NOMO-1 treated with dmso at 0.1 percent for 144 hours (cell line): ENCODE results near the gene ENTR1.

Experiments
- DNase-seq: peaks from one replicate; lab custom pipeline; 2025; ENCODE audit not compliant: unreplicated experiment; lab: John Stamatoyannopoulos, UW

The ENTR1 gene

DNA sequence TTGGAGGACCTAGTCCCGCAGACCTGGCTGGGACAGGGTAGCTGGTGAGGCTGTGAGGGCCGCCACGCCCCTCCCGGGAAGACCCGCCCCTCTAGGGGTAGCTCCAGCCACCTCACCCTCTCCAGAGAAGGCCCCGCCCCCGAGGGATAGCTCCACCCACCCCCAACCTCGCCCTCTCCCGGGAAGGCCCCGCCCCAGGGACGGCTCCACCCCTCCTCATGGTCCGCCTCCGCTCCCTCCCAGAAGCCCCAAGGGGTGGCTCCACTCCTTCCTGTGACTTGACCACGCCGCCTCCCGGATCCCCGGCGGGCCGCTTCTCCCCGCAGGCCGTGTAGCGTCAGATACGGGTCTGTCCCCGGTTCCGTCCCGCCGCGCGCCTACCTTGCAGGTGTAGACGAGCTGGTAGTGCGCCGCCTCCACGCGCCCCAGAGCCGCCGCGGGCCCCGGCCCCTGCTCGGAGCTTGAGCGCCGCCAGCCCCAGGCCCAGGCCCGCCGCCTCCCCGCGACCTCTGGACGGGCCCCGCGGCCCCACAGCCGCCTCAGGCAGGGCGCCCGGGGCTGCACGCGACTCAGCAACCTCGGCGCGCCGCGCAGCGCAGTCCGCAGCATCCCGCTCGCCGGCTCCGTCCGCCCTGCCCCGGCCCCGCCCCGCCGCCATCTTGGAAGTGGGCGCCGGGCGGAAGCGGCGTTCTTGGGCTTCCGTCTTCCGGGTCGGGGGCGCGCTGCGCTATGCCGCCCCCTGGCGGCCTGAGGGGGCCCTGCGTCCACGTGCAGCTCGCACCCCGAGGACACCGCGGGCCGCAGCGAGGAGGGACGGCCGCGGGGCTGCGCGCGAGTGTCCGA is 47.1 kb downstream of the ENTR1 start, which contains the start of gene DNLZ:
Gene DNLZ, minus strand, starts transcription at position 639 of the 843 bp plus-strand sequence. Its CDS starts 30 bp downstream, at position 609.
- DNase-seq: peak; percentile 90

- DNase-seq: no peak
Observed at GRCh38 chr9:136362450-136362784, 48.0 kb downstream of the ENTR1 start.

DNA sequence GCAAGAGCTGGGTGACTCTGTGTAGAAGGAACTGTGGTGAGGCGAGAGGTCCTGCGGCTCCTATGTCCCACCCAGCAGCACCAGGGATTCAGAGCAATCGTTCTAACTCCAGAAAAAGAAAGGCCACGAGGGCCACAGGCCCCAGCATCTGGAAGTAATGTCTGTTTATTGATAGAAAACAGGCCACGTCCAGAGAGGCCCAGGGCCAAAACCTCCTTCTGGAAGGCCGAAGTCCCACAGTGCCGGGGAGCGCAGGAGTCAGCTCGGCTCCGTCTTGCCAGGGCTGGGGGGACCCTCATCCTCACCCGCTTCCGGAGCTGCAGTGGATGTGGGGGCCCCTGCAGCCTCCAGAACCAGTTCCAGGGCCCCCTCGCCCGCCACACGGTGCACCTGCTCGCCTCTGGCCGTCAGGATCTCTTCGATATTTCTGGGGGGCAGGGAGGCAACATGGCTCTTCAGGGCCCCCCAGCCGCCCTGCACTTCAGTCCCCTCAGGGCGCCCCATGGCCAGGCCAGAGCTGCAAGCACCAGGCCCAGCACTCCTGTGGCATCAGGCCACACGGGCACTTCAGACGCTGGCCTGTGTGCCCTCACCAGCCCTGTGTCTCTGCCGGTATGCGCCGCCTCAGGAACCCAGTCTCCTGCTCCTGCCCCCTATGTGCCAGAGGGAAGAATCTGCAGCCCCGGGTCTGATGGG is 48.5 kb downstream of the ENTR1 start:
- no peak for DNase-seq

DNA sequence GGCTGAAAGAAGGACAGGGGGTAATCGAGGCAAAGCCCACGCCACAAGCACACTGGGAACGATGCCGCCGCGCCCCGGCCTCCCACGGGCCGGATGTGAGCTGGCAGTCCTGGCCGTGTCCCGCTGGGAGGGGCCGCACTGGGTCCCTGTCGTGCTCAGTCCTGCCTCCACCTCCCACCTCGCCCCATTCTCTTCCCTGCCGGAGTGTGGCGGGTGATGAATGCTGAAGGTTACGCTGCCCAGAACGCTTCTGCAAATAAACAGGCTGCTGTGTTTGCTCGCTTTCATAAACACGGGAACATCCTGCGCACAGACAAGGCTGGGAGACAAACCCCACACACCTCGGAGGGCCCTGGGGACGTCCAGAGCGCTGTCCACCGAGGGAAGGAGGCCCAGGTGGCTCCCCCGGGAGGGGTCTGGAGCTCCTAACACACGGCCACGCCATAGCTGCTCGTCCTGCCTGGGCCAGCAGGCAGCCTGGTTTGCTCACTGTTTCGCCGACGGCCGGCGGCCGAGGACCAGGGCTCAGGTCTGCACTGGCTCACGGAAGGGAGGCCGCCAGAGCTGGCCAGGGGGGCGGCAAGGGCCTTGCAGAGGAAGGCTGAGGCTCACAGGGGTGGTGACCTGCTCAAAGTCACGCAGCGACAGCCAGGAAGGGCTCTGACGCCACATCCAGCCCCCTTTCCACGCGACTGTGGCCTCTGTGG is 49.2 kb downstream of the ENTR1 start:
- no peak for DNase-seq

DNA sequence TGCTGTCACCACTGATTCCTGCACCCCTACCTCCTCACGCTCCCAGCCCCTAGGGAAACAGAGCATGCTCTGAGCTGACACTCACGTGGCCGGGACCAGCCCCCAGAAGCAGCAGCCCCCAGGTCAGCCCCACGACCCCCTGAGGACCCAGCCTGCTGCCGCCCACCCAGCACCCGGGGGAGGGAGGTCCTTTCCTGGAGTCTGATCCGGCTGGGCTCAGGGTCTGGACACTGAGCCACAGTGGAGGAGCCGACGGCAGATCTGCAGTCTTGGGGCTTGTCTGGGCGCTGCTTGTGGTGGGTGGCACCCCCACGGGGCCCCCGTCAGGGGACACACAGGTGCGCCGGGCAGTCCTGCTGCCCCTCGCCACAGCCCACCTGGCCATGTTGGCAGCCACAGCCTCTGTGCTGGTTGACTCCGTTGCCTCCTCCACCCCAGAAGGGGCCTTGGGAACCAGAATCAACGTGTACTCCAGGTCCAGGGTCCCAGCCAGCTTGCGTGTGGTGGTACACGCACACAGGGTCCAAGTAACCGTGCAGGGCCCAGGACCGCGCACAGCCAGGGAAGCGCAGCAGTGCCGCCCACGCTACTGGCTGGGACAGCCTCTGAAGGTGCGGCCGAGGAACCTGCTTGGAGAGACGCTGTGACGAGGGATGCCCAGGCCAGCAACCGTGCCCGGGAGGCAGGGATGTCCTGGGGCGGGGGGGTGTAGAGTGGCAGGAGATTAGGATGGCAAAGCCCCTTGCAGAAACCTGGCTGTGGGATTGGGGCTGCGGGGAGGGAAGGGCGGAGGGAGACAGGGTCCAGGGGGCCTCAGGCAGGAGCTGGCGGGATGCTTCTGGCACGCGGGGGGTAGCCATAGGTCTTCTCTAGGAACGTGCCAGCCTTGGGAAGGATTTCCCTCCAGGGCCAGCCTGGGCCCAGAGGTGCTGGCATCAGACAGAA is 50.4 kb downstream of the ENTR1 start:
- DNase-seq: no peak

- DNase-seq: no peak
Observed at GRCh38 chr9:136358888-136359287, 51.5 kb downstream of the ENTR1 start.

- no peak for DNase-seq
Observed at GRCh38 chr9:136358016-136358415, 52.4 kb downstream of the ENTR1 start.

DNA sequence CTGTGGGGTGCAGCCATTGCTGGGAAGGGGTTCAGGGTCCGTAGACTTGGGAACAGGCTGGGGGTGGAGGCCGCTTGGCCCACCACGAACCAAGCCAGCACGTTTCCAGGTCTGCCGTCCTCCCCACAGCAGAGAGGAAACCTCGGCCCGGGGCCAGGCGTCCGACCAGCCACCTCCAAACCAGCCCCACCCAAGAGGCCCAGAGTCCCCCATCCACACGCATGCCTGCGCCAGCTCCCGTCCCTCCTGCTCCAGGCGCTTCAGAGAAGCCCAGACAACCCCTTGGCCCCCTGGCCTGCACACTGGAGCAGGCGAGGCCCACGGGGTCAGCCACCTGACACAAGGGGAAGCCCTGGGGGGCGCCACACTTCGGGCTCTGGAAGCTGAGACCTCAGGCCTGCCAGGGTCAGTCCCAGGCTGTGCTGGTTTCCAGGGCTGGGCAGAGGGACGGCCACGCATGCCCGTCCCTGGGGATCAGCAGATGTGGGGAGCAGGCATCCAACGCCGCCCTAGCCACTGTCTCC is 53.1 kb downstream of the ENTR1 start:
- DNase-seq: no peak

GRCh38 chr9:136355616-136356557 is 54.5 kb downstream of the ENTR1 start:
- no peak for DNase-seq

DNA sequence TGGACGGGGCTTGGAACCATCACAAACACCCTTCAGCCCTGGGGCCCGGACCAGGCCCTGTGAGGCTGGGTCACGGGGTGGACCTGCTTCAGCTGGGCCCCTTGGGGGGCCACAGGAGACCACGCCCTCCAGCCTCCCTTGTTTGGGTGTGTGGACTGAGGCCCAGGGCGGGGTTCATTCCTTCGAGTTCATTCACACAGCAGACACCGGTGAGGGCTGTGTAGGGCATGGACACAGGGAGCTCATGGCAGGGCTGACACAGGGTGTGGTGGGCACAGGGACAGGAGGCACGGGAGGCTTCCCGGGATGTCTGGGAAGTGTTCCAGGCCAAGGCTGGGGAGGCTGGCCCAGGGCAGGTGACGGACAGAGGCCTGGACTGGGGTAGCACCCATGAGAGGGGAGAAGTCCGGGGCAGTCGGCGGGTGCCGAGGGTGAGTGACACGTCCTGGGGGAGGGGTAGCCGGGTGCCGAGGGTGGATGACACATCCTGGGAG is 55.8 kb downstream of the ENTR1 start:
- DNase-seq: no peak

- DNase-seq: no peak
Observed at GRCh38 chr9:136353757-136354488, 56.5 kb downstream of the ENTR1 start.

DNA sequence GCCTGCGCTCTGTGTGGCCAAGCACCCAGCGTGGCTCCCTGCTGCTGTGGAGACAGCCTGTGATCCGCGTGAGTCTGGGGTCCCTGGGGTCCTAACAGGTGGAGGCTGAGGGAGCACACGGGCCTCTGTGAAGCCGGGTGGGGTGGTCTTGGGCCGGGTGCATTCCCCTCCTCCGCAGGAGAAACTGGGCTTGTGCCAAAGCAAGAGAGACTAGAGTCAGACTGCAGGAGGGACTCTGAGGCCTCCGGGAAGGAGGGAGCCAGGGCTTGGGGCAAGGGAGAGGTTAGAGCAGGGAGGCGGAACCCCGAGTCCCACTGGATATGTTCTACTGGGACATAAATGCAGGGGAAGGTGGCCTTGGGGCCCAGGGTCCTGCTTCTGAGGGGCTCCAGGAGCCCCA is 57.3 kb downstream of the ENTR1 start:
- no peak for DNase-seq

DNA sequence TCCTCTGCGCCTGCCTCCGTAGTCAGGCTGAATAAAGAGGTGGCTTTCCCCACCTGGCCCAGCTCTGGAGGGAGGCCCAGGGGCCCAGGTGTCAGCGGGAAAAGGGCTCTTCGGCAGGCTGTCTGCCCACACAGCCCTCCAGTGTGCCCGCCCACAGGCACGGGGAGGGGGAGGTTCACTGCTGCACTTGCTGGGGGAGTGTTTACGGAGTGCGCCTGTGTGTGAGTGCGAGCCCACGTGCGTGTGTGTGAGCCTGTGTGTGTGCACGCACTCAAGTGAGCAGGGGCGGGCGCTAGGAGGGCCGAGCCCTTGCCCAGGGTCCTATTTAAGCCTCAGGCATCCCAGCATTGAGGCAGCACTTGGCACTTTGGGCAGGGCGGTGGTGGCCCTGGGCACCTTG is 57.7 kb downstream of the ENTR1 start:
- no peak for DNase-seq
